PC-3 (cell line): Measurements from ENCODE around the gene BHLHE40. TPM values are rescaled to one million over a fixed set of nuclear protein-coding genes. Genes with fewer than 3 reads are reported as not detected.

ENCODE experiments used
- ATAC-seq: fragments of 200-7000 bp; cut with Tn5 transposase; 2 replicates; pipeline ENCODE4 v1.9.1; 2020; ENCODE audit warnings: mild to moderate bottlenecking, moderate library complexity
- BruUV-seq: library from RNA; stranded (reverse); fragments of 400-500 nt; replicated peaks from 2 replicates; lab custom pipeline; 2021; lab: Mats Ljungman, UMichigan
- CTCF ChIA-PET: fragments of 300-600 bp; sonication (Branson Sonifier 250); formaldehyde crosslinking; loops from one replicate; lab custom pipeline; 2022; ENCODE audit warnings: antibody characterized with exemption; lab: Charles Lee
- POLR2A ChIA-PET: fragments of 300-600 bp; sonication (Branson Sonifier 250); formaldehyde crosslinking; loops from one replicate; lab custom pipeline; 2022; ENCODE audit warnings: antibody characterized with exemption; ENCODE audit not compliant: unreplicated experiment; lab: Charles Lee
- DNase-seq: peaks from one replicate; pipeline ENCODE4 v3.0.0-alpha.2; 2015
- H2AFZ ChIP-seq: fragments of 300-600 bp; sonication (generic); 2 replicates; pipeline ENCODE4 v1.6.0; 2016; ENCODE audit warnings: antibody characterized with exemption, low read length
- H3F3A ChIP-seq: fragments of 300-600 bp; sonication (generic); one replicate; pipeline ENCODE4 v1.6.0; 2017; ENCODE audit warnings: antibody characterized with exemption, low read length, control low read depth, mild to moderate bottlenecking; ENCODE audit not compliant: unreplicated experiment
- H3K27ac ChIP-seq: fragments of 300-600 bp; sonication (generic); 2 replicates; pipeline ENCODE4 v1.5.1; 2016; ENCODE audit warnings: mild to moderate bottlenecking, low read length
- H3K27me3 ChIP-seq: fragments of 300-600 bp; sonication (generic); 2 replicates; pipeline ENCODE4 v1.6.1; 2016; ENCODE audit warnings: low read length, mixed read lengths
- H3K36me3 ChIP-seq: fragments of 300-600 bp; sonication (generic); 2 replicates; pipeline ENCODE4 v1.6.1; 2016; ENCODE audit warnings: low read depth, mixed run types, low read length, mixed read lengths
- H3K4me1 ChIP-seq: fragments of 300-600 bp; sonication (generic); 2 replicates; pipeline ENCODE4 v1.5.1; 2016; ENCODE audit warnings: low read length; ENCODE audit not compliant: insufficient read depth
- H3K4me2 ChIP-seq: fragments of 300-600 bp; sonication (generic); 2 replicates; pipeline ENCODE4 v1.6.0; 2016; ENCODE audit warnings: low read length
- H3K4me3 ChIP-seq: fragments of 300-600 bp; sonication (generic); 2 replicates; pipeline ENCODE4 v1.5.1; 2016; ENCODE audit warnings: mild to moderate bottlenecking, low read length, mixed read lengths
- H3K79me2 ChIP-seq: fragments of 300-600 bp; sonication (generic); 2 replicates; pipeline ENCODE4 v1.6.1; 2017; ENCODE audit warnings: low read length, mixed read lengths
- H3K9ac ChIP-seq: fragments of 300-600 bp; sonication (generic); 2 replicates; pipeline ENCODE4 v1.6.0; 2016; ENCODE audit warnings: mild to moderate bottlenecking, low read length
- H3K9me2 ChIP-seq: fragments of 300-600 bp; sonication (generic); replicated peaks from 2 replicates; pipeline ENCODE4 v1.6.1; 2016; ENCODE audit warnings: mixed run types, low read length, mixed read lengths
- H3K9me3 ChIP-seq: fragments of 300-600 bp; sonication (generic); 2 replicates; pipeline ENCODE4 v1.6.1; 2016; ENCODE audit warnings: low read length, mixed read lengths
- H4K20me1 ChIP-seq: fragments of 300-600 bp; sonication (generic); 2 replicates; pipeline ENCODE4 v1.6.1; 2016; ENCODE audit warnings: low read length, mixed read lengths
- CTCF ChIP-seq: fragments of 300-600 bp; sonication (generic); conservative IDR thresholded peaks from 2 replicates; pipeline ENCODE4 v1.5.1; 2017; ENCODE audit warnings: antibody characterized with exemption, low read depth, mild to moderate bottlenecking, low read length
- EZH2 ChIP-seq: fragments of 300-600 bp; sonication (generic); IDR thresholded peaks from one replicate; pipeline ENCODE4 v1.6.1; 2017; ENCODE audit warnings: antibody characterized with exemption, mild to moderate bottlenecking, low read length; ENCODE audit not compliant: unreplicated experiment
- EZH2phosphoT487 ChIP-seq: fragments of 300-600 bp; sonication (generic); IDR thresholded peaks from 2 replicates; pipeline ENCODE4 v1.6.1; 2018; ENCODE audit warnings: mild to moderate bottlenecking, antibody characterized with exemption, low read length, borderline replicate concordance
- intact Hi-C: fragments of 100-400 bp; cut with micrococcal nuclease; formaldehyde crosslinking; loops from 2 replicates; pipeline ENCODE4 v1.9.0; 2023
- total RNA-seq: library from RNA; depleted of rRNA; stranded (reverse); fragments of >200 nt; gene quantifications from 2 replicates; pipeline ENCODE4 v1.2.3, GENCODE V29; 2014

The BHLHE40 gene
- total RNA-seq, 1 experiment from 2014 or later: 256 TPM

- no peak for ATAC-seq
- no peak overlapping the region for H3K4me3 ChIP-seq
- ChIA-PET POLR2A (no interaction called here), CTCF (no interaction called here)
- H3K79me2 ChIP-seq: no peaks in the 10 kb centered on the region
- no peak for DNase-seq
- no peaks in the 10 kb centered on the region for H3K27me3 ChIP-seq
- no peak overlapping the region for H3K4me2 ChIP-seq
- H3K9me2 ChIP-seq: no peaks in the 10 kb centered on the region
- H3K27ac ChIP-seq: no peak overlapping the region
- H3K9ac ChIP-seq: no peak overlapping the region
- no peaks in the 10 kb centered on the region for H3K9me3 ChIP-seq
- H3K4me1 ChIP-seq: peaks cover 13% of the 10 kb centered on the region; the same call in 1 of the 2 replicates
- TF ChIP-seq CTCF: no peak
- TF ChIP-seq EZH2phosphoT487: no peak
- TF ChIP-seq EZH2: no peak
- no peaks in the 10 kb centered on the region for H3K36me3 ChIP-seq
- intact Hi-C loops: loop anchor here (5.0 kb wide), 1 partner anchor 62 kb away; no protein-coding TSS in a partner anchor
- H4K20me1 ChIP-seq: no peaks in the 10 kb centered on the region
- no TSS peak for BruUV-seq
- no peak overlapping the region for H2AFZ ChIP-seq
- H3F3A ChIP-seq: no peaks in the 10 kb centered on the region
Observed at GRCh38 chr3:4949659-4950058, 29.6 kb upstream of the BHLHE40 start.

- peak overlapping the region; percentile 41 for H3K4me2 ChIP-seq
- ChIA-PET CTCF (interaction anchor here (1.0 kb wide), 1 partner anchor 26 kb away, joined by 10 read pairs; no protein-coding TSS in a partner anchor), POLR2A (interaction anchor here (0.6 kb wide), 1 partner anchor 232 kb away, joined by 4 read pairs; no protein-coding TSS in a partner anchor)
- peak overlapping the region; percentile 9; the same call in 1 of the 2 replicates for H3K4me3 ChIP-seq
- no peak for DNase-seq
- peak overlapping the region; percentile 63; the same call in 1 of the 2 replicates for H2AFZ ChIP-seq
- peak overlapping the region; percentile 61 for H3K9ac ChIP-seq
- TSS peak; percentile 100 for BruUV-seq
- H3K9me3 ChIP-seq: no peaks in the 10 kb centered on the region
- peaks cover 13% of the 10 kb centered on the region; the same call in 1 of the 2 replicates for H3K4me1 ChIP-seq
- no peaks in the 10 kb centered on the region for H3K36me3 ChIP-seq
- ATAC-seq: no peak
- H3K27ac ChIP-seq: peak overlapping the region; percentile 91
- TF ChIP-seq EZH2: no peak
- TF ChIP-seq CTCF: no peak
- no peak for TF ChIP-seq EZH2phosphoT487
- H4K20me1 ChIP-seq: no peaks in the 10 kb centered on the region
- no peaks in the 10 kb centered on the region for H3K79me2 ChIP-seq
- no peaks in the 10 kb centered on the region for H3F3A ChIP-seq
- intact Hi-C loops: loop anchor here (5.0 kb wide), 1 partner anchor 63 kb away; no protein-coding TSS in a partner anchor
- H3K9me2 ChIP-seq: no peaks in the 10 kb centered on the region
- no peaks in the 10 kb centered on the region for H3K27me3 ChIP-seq
Observed at GRCh38 chr3:4950351-4950784, 28.9 kb upstream of the BHLHE40 start.

GRCh38 chr3:4950948-4951347 is 28.3 kb upstream of the BHLHE40 start:
- peak overlapping the region; percentile 9; the same call in 1 of the 2 replicates for H3K4me3 ChIP-seq

More at GRCh38 chr3:4950948-4951347, 28.3 kb upstream of the BHLHE40 start:
- BruUV-seq: no TSS peak
- Histone ChIP-seq H3K79me2 (no peaks in the 10 kb centered on the region), H3F3A (no peaks in the 10 kb centered on the region), H3K9me2 (no peaks in the 10 kb centered on the region), H3K27me3 (no peaks in the 10 kb centered on the region), H3K27ac (peak overlapping the region; percentile 91), H3K36me3 (no peaks in the 10 kb centered on the region), H3K9ac (peak overlapping the region; percentile 81), H4K20me1 (no peaks in the 10 kb centered on the region), H3K4me1 (peaks cover 13% of the 10 kb centered on the region; the same call in 1 of the 2 replicates), H3K9me3 (no peaks in the 10 kb centered on the region), H2AFZ (peak overlapping the region; percentile 63), H3K4me2 (peak overlapping the region; percentile 41)
- CTCF ChIA-PET: interaction anchor here (1.0 kb wide), 1 partner anchor 26 kb away, joined by 10 read pairs; no protein-coding TSS in a partner anchor
- ATAC-seq (peak; percentile 91), DNase-seq (peak; percentile 84)
- TF ChIP-seq EZH2: no peak
- TF ChIP-seq EZH2phosphoT487: no peak
- TF ChIP-seq CTCF: no peak
- intact Hi-C loops: loop anchor here (1.0 to 5.0 kb wide), 2 partner anchors 27 to 64 kb away; no protein-coding TSS in a partner anchor
- POLR2A ChIA-PET: interaction anchor here (0.6 to 0.7 kb wide), 3 partner anchors 73 to 231 kb away, joined by 4 read pairs; no protein-coding TSS in a partner anchor
